ENCODE results near the gene MINAR1.

GRCh38 chr15:79459666-79460065 lies 27.5 kb downstream of the MINAR1 start:
- TF ChIP-seq CTCF (IDR thresholded peaks at IDR 0.05) (no peak), POLR2A (IDR thresholded peaks at IDR 0.05) (no peak)

All from ovary (tissue), 3 donors.